Bronchial epithelial cell (primary cell): ENCODE results near the gene HOXA6. TPM values are rescaled to one million over a fixed set of nuclear protein-coding genes. Genes with fewer than 3 reads are reported as not detected.

ENCODE experiments used
- DNase-seq: peaks from one replicate; pipeline ENCODE4 v3.0.0-alpha.2; 2010; ENCODE audit warnings: low read depth
- FAIRE-seq: peaks from 2 replicates; lab custom pipeline; 2011; peaks lifted over from hg19 to GRCh38; lab: Jason Lieb, UNC
- H3K27me3 ChIP-seq: 2 replicates; pipeline ENCODE4 v1.5.1; 2011; ENCODE audit warnings: low read length; ENCODE audit not compliant: control insufficient read depth, insufficient read depth
- H3K36me3 ChIP-seq: 2 replicates; pipeline ENCODE4 v1.5.1; 2011; ENCODE audit warnings: low read length; ENCODE audit not compliant: control insufficient read depth, insufficient read depth
- H3K4me3 ChIP-seq: 2 replicates; pipeline ENCODE4 v1.5.1; 2011; ENCODE audit warnings: mild to moderate bottlenecking, low read depth, low read length, control low read depth
- total RNA-seq: library from RNA; depleted of rRNA; stranded (reverse); fragments of >200 nt; gene quantifications from 2 replicates; pipeline ENCODE4 v1.2.1, GENCODE V29; 2014
- TF ChIP-seq, protein P1 (sequence below): IDR thresholded peaks from 2 replicates; pipeline ENCODE4 v1.5.1; 2011; ENCODE audit warnings: mild to moderate bottlenecking, moderate library complexity, low read length, control low read depth, inconsistent platforms; ENCODE audit not compliant: insufficient read depth, severe bottlenecking

HOXA6 gene
- total RNA-seq, 1 donor from 2014 or later, result 0.53 TPM

DNA sequence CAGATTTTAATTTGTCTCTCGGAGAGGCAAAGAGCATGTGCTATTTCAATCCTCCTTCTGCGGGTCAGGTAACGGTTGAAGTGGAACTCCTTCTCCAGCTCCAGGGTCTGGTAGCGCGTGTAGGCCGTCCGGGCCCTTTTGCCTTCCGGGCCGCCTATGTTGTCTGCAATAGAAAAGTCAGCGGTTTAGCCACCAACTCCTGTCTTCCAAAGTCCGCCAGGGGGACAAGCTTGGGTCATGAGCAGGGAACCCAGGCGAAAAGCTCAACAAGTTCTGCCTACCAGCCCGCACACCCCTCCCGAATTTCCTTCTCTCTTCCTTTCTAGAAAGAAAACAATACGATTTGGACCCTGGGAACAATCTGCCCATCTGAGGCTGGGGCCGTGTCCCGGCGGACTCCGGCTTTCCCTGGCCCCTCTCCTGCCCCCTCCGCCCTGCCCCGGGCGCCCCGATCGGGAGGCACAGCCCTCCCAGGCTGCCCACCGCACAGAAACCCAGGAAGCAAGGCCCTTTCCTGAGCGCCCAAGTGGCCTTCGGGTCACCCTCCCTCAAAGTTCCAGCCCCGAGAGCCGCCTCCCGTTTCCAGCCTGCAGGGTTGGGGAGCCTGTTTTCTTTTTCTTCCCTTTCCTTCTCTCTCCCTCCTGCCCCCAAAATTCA lies 5.5 kb downstream of the HOXA6 start:
- Histone ChIP-seq H3K27me3 (peaks cover 85% of the 10 kb centered on the region), H3K4me3 (no peak overlapping the region), H3K36me3 (no peaks in the 10 kb centered on the region)
- FAIRE-seq (no peak), DNase-seq (no peak)
- TF ChIP-seq, protein P1, sequence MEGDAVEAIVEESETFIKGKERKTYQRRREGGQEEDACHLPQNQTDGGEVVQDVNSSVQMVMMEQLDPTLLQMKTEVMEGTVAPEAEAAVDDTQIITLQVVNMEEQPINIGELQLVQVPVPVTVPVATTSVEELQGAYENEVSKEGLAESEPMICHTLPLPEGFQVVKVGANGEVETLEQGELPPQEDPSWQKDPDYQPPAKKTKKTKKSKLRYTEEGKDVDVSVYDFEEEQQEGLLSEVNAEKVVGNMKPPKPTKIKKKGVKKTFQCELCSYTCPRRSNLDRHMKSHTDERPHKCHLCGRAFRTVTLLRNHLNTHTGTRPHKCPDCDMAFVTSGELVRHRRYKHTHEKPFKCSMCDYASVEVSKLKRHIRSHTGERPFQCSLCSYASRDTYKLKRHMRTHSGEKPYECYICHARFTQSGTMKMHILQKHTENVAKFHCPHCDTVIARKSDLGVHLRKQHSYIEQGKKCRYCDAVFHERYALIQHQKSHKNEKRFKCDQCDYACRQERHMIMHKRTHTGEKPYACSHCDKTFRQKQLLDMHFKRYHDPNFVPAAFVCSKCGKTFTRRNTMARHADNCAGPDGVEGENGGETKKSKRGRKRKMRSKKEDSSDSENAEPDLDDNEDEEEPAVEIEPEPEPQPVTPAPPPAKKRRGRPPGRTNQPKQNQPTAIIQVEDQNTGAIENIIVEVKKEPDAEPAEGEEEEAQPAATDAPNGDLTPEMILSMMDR, result no peak

DNA sequence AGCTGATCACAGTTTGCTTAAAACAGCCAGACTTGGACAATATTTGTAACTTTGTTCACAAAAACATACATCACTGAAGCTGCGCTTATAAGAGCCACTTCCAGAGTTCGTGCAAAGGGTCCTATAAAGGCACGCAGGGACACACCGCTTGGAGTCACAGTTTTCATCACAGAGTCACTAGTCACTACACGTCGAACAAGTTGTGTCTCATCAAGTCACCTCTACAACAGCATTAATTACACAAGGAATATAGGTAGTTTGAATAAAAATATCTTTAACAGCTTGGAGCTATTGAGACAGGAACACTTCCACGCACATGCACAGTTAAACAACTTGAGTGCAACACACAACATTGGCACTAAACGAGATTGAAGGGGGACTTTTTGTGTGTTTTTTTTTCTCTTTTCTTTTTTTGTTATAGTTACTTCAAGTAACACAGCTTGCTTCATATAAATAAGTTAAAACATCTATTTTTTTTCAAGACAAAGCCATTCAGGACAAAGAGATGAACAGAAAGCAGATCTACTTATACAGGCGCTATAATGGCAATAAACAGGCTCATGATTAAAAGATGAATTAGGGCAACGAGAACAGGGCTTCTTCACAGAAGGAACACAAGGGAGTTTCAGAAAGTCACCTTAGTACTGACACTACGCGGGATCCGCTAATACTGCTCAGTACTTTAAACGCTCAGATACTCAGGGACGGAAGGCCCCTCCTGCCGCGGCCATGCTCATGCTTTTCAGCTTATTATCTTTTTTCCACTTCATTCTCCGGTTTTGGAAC lies 6.2 kb downstream of the HOXA6 start:
- DNase-seq (no peak), FAIRE-seq (no peak)
- peaks cover 82% of the 10 kb centered on the region for H3K27me3 ChIP-seq
- no peaks in the 10 kb centered on the region for H3K36me3 ChIP-seq
- TF ChIP-seq, protein P1, result no peak
- no peak overlapping the region for H3K4me3 ChIP-seq

DNA sequence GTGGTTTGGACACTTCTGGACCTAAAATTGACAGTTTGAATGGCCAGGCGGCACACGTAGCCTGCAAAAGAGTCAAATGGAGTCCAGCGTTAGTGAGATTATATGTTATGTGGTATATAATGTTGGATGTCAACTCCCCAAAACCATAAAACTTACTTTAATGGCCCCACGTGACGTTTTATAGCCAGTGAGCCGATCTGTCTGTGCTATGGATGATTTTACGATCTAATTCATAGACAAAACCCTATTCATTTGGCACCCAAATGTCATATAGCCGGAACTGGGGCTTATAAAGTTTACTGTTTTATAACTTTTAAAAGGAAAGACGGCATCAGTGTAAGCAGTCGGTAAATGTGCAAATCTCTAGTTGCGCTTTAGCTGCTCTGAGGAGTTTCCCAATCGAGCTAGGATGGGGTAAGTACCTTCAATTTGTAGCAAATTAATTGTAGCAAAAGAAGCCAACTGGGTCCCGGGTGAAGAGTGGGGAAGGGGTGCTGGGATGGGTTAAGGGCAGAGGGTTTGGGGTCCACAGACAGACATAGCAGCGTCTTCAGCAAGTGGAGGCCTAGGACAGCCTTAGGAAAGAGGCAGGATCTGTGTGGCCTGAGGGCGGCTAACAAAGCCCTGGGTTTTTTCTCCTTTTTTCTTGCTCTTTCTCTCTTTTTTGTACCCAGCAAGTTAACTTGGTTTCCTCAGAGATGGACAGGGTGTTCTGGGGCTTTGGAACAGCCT lies 7.3 kb downstream of the HOXA6 start:
- FAIRE-seq (no peak), DNase-seq (no peak)
- H3K36me3 ChIP-seq, result no peaks in the 10 kb centered on the region
- H3K27me3 ChIP-seq, result peaks cover 81% of the 10 kb centered on the region
- no peak overlapping the region for H3K4me3 ChIP-seq
- TF ChIP-seq, protein P1, result no peak

DNA sequence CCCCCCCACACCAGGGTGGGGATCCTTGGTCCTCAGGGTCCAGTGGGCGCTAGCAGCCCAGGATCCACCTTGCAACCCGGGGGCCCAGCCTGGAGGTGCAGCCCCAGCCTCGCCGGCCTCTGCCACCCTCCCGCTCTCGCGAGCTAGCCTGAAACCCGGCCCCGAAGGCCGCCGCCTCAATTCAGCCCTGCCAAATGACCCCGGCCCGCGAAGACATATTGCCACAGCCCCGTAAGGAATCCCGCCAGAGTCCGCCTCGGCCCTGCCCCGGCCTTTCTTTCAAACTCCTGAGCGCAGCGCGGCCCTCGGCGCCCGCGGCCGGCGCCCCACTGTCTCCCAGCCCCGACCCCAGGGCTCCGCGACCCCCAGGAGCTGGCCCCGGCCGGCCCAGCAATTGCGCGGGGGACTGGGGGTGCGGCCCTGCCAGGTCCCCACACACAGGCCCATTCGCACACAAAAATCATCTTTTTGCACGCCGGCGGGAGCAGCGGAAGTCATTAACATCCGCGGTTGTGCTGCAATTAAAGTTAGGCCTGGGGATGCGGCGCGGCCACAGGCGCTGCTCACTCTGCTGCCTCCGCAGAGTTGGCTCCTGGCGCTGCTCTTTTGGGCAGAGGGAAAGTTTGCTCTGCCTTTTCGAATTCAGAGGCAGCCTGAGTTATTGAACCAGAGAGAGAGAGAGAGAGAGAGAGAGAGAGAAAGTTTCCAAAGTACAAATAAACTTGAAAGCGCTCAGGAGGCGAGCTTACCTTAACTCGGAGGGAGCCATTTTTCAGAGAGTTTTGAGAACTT lies 8.0 kb downstream of the HOXA6 start:
- no peaks in the 10 kb centered on the region for H3K36me3 ChIP-seq
- DNase-seq, result no peak
- H3K4me3 ChIP-seq, result no peak overlapping the region
- peaks cover 78% of the 10 kb centered on the region for H3K27me3 ChIP-seq
- TF ChIP-seq, protein P1, result no peak
- FAIRE-seq, result no peak

DNA sequence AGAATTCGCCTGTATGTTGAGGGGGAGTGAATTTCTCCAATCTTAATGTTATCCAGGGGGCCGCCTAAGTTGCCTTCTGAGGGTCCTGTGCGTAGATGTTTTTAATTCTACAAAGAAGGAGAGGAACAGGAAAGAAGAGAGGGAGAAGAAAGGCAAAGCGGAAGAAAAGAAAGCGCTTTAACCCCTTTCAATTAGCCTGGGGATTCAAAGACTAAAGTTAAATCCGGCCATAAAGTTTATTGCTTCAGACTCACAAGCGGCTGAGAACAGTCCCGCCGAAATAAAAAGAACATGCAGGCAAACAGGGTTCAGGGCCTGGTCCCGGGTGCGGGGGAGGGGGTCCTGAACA lies 8.6 kb downstream of the HOXA6 start:
- TF ChIP-seq, protein P1, result no peak
- Histone ChIP-seq H3K27me3 (peaks cover 75% of the 10 kb centered on the region), H3K36me3 (no peaks in the 10 kb centered on the region), H3K4me3 (no peak overlapping the region)
- no peak for FAIRE-seq
- DNase-seq, result no peak
